Measurements from ENCODE around the gene RFPL3.
"Not testable (repeated sequence)": the region's sequence is repeated elsewhere in the genome, so short reads cannot be mapped to it uniquely, and the experiment has no call there.

Gene RFPL3

GRCh38 chr22:32357567-32357966 lies at the start of gene RFPL3:
RFPL3 (plus strand) TSS chr22:32357867; CDS start chr22:32358072, 205 bp downstream.
- TF ChIP-seq CREB1 (IDR thresholded peaks at IDR 0.05; ENCODE audit: low read depth); EGR1 (IDR thresholded peaks at IDR 0.05); USF1 (IDR thresholded peaks at IDR 0.05): not testable (repeated sequence)

- no peak for TF ChIP-seq CREB1 (IDR thresholded peaks at IDR 0.05; ENCODE audit: low read depth)
- no peak for TF ChIP-seq YY1 (IDR thresholded peaks at IDR 0.05; ENCODE audit: low read depth)
- no peak for TF ChIP-seq TAF1 (IDR thresholded peaks at IDR 0.05; ENCODE audit: low read depth)
- no peak for TF ChIP-seq RAD21 (IDR thresholded peaks at IDR 0.05; ENCODE audit: low read depth)
- no peak for TF ChIP-seq EP300 (IDR thresholded peaks at IDR 0.05; ENCODE audit: borderline replicate concordance)
- TF ChIP-seq CEBPB (IDR thresholded peaks at IDR 0.05): no peak
- no peak for TF ChIP-seq EGR1 (IDR thresholded peaks at IDR 0.05)
- no peak for TF ChIP-seq USF1 (IDR thresholded peaks at IDR 0.05)
- TF ChIP-seq ZBTB7A (IDR thresholded peaks at IDR 0.05; ENCODE audit: low read depth): no peak
These were observed 49.5 kb upstream of the RFPL3 start for GRCh38 chr22:32308191-32308590.

- no peak for TF ChIP-seq FOXM1 (IDR thresholded peaks at IDR 0.05; ENCODE audit: borderline replicate concordance, low read depth)
- TF ChIP-seq TEAD4 (IDR thresholded peaks at IDR 0.05): no peak
- TF ChIP-seq TAF1 (IDR thresholded peaks at IDR 0.05; ENCODE audit: low read depth): no peak
- TF ChIP-seq CREB1 (IDR thresholded peaks at IDR 0.05; ENCODE audit: low read depth): no peak
- TF ChIP-seq REST (IDR thresholded peaks at IDR 0.05; ENCODE audit: low read depth): no peak
- no peak for TF ChIP-seq USF1 (IDR thresholded peaks at IDR 0.05)
- no peak for TF ChIP-seq EGR1 (IDR thresholded peaks at IDR 0.05)
- no peak for TF ChIP-seq RAD21 (IDR thresholded peaks at IDR 0.05; ENCODE audit: low read depth)
- no peak for TF ChIP-seq TCF12 (IDR thresholded peaks at IDR 0.05; ENCODE audit: low read depth)
- TF ChIP-seq ZBTB7A (IDR thresholded peaks at IDR 0.05; ENCODE audit: low read depth): no peak
- TF ChIP-seq CEBPB (IDR thresholded peaks at IDR 0.05): no peak
- TF ChIP-seq NFIC (IDR thresholded peaks at IDR 0.05): no peak
- TF ChIP-seq MAX (IDR thresholded peaks at IDR 0.05): no peak
- TF ChIP-seq EP300 (IDR thresholded peaks at IDR 0.05; ENCODE audit: borderline replicate concordance): no peak
- TF ChIP-seq YY1 (IDR thresholded peaks at IDR 0.05; ENCODE audit: low read depth): no peak
These were observed 48.7 kb upstream of the RFPL3 start for GRCh38 chr22:32308934-32309333.

GRCh38 chr22:32309585-32310251 lies 47.9 kb upstream of the RFPL3 start:
- TF ChIP-seq REST (IDR thresholded peaks at IDR 0.05; ENCODE audit: low read depth): no peak
- no peak for TF ChIP-seq YY1 (IDR thresholded peaks at IDR 0.05; ENCODE audit: low read depth)
- no peak for TF ChIP-seq ZBTB7A (IDR thresholded peaks at IDR 0.05; ENCODE audit: low read depth)
- TF ChIP-seq TEAD4 (IDR thresholded peaks at IDR 0.05): no peak
- no peak for TF ChIP-seq MAX (IDR thresholded peaks at IDR 0.05)
- no peak for TF ChIP-seq CEBPB (IDR thresholded peaks at IDR 0.05)
- no peak for TF ChIP-seq EGR1 (IDR thresholded peaks at IDR 0.05)
- no peak for TF ChIP-seq EP300 (IDR thresholded peaks at IDR 0.05; ENCODE audit: borderline replicate concordance)
- no peak for TF ChIP-seq CREB1 (IDR thresholded peaks at IDR 0.05; ENCODE audit: low read depth)
- no peak for TF ChIP-seq NFIC (IDR thresholded peaks at IDR 0.05)
- no peak for TF ChIP-seq FOXM1 (IDR thresholded peaks at IDR 0.05; ENCODE audit: borderline replicate concordance, low read depth)
- no peak for TF ChIP-seq RAD21 (IDR thresholded peaks at IDR 0.05; ENCODE audit: low read depth)
- TF ChIP-seq TCF12 (IDR thresholded peaks at IDR 0.05; ENCODE audit: low read depth): no peak
- TF ChIP-seq USF1 (IDR thresholded peaks at IDR 0.05): no peak
- no peak for TF ChIP-seq TAF1 (IDR thresholded peaks at IDR 0.05; ENCODE audit: low read depth)

- TF ChIP-seq MAX (IDR thresholded peaks at IDR 0.05) (no peak), NFIC (IDR thresholded peaks at IDR 0.05) (no peak), EGR1 (IDR thresholded peaks at IDR 0.05) (no peak), CREB1 (IDR thresholded peaks at IDR 0.05; ENCODE audit: low read depth) (no peak), RAD21 (IDR thresholded peaks at IDR 0.05; ENCODE audit: low read depth) (no peak), EP300 (IDR thresholded peaks at IDR 0.05; ENCODE audit: borderline replicate concordance) (no peak), USF1 (IDR thresholded peaks at IDR 0.05) (no peak), REST (IDR thresholded peaks at IDR 0.05; ENCODE audit: low read depth) (no peak), ZBTB7A (IDR thresholded peaks at IDR 0.05; ENCODE audit: low read depth) (no peak), TAF1 (IDR thresholded peaks at IDR 0.05; ENCODE audit: low read depth) (no peak), TEAD4 (IDR thresholded peaks at IDR 0.05) (no peak), CEBPB (IDR thresholded peaks at IDR 0.05) (no peak), TCF12 (IDR thresholded peaks at IDR 0.05; ENCODE audit: low read depth) (no peak), YY1 (IDR thresholded peaks at IDR 0.05; ENCODE audit: low read depth) (no peak), FOXM1 (IDR thresholded peaks at IDR 0.05; ENCODE audit: borderline replicate concordance, low read depth) (no peak)
These were observed 46.9 kb upstream of the RFPL3 start for GRCh38 chr22:32310777-32311176.

All from Ishikawa (cell line).